ENCODE measurements around the gene MILR1. TPM values are rescaled to one million over a fixed set of nuclear protein-coding genes. Genes with fewer than 3 reads are reported as not detected.
"Not testable (repeated sequence)": the region's sequence is repeated elsewhere in the genome, so short reads cannot be mapped to it uniquely, and the experiment has no call there.

MILR1 gene
- total and polyA plus RNA-seq, 8 donors: 2.6 to 34.4 (median 4.7) TPM

- Histone ChIP-seq H3K4me1 (peaks cover 0 to 5% of the 10 kb centered on the region in 2 donors), H3K4me3 (no peak overlapping the region), H3K27me3 (no peaks in the 10 kb centered on the region), H3K36me3 (no peaks in the 10 kb centered on the region), H3K9me3 (no peaks in the 10 kb centered on the region), H3K27ac (no peak overlapping the region)
- no peak for DNase-seq
- intact Hi-C loops (cut with DNase I): no loop called here
- no peak for ATAC-seq
- no peak for TF ChIP-seq CTCF (IDR thresholded peaks at IDR 0.05)
Observed at GRCh38 chr17:64426596-64426995, 22.3 kb upstream of the MILR1 start.

- Histone ChIP-seq H3K27me3 (no peaks in the 10 kb centered on the region), H3K27ac (no peak overlapping the region), H3K36me3 (no peaks in the 10 kb centered on the region), H3K4me1 (peaks cover 0 to 5% of the 10 kb centered on the region in 2 donors), H3K4me3 (no peak overlapping the region), H3K9me3 (no peaks in the 10 kb centered on the region)
- no peak for TF ChIP-seq CTCF (IDR thresholded peaks at IDR 0.05)
- no peak for DNase-seq
- no peak for ATAC-seq
- intact Hi-C loops (cut with DNase I): no loop called here
Observed at GRCh38 chr17:64428406-64428805, 20.5 kb upstream of the MILR1 start.

GRCh38 chr17:64430036-64430435 lies 18.9 kb upstream of the MILR1 start:
- H3K9me3 ChIP-seq; H3K36me3 ChIP-seq; ATAC-seq; H3K4me1 ChIP-seq; intact Hi-C loops (cut with DNase I); H3K27me3 ChIP-seq; H3K27ac ChIP-seq; H3K4me3 ChIP-seq; DNase-seq: not testable (repeated sequence)

- no peak for ATAC-seq
- no peak for DNase-seq
- no peak overlapping the region for H3K4me3 ChIP-seq
- H3K27ac ChIP-seq: no peak overlapping the region
- no peaks in the 10 kb centered on the region for H3K4me1 ChIP-seq
- H3K9me3 ChIP-seq: peaks cover 0 to 5% of the 10 kb centered on the region in 2 donors
- no peak for TF ChIP-seq CTCF (IDR thresholded peaks at IDR 0.05)
- H3K27me3 ChIP-seq: no peaks in the 10 kb centered on the region
- no peaks in the 10 kb centered on the region for H3K36me3 ChIP-seq
- intact Hi-C loops (cut with DNase I): no loop called here
Observed at GRCh38 chr17:64431534-64431933, 17.4 kb upstream of the MILR1 start.

- intact Hi-C loops (cut with DNase I): no loop called here
- no peaks in the 10 kb centered on the region for H3K36me3 ChIP-seq
- DNase-seq: no peak
- H3K27ac ChIP-seq: no peak overlapping the region
- peaks cover 10 to 25% of the 10 kb centered on the region in 2 donors for H3K4me1 ChIP-seq
- no peaks in the 10 kb centered on the region for H3K27me3 ChIP-seq
- no peak overlapping the region for H3K4me3 ChIP-seq
- no peak for TF ChIP-seq CTCF (IDR thresholded peaks at IDR 0.05)
- H3K9me3 ChIP-seq: peaks cover 0 to 35% of the 10 kb centered on the region in 2 donors
- ATAC-seq: no peak
Observed at GRCh38 chr17:64437944-64438525, 10.9 kb upstream of the MILR1 start.

- H3K4me3 ChIP-seq; ATAC-seq; H3K36me3 ChIP-seq; DNase-seq; H3K27me3 ChIP-seq; intact Hi-C loops (cut with DNase I): not testable (repeated sequence)
- Histone ChIP-seq H3K27ac (peak overlapping the region in 1 of 2 donors; percentile 95), H3K9me3 (peaks cover 0 to 35% of the 10 kb centered on the region in 2 donors), H3K4me1 (peaks cover 10 to 40% of the 10 kb centered on the region in 2 donors)
Observed at GRCh38 chr17:64439521-64439920, 9.4 kb upstream of the MILR1 start.
